Measurements from ENCODE around the gene TNFRSF1B. TPM values are rescaled to one million over a fixed set of nuclear protein-coding genes. Genes with fewer than 3 reads are reported as not detected.

TNFRSF1B gene
- total RNA-seq, 1 experiment from 2014 or later = 0.61 TPM

DNA sequence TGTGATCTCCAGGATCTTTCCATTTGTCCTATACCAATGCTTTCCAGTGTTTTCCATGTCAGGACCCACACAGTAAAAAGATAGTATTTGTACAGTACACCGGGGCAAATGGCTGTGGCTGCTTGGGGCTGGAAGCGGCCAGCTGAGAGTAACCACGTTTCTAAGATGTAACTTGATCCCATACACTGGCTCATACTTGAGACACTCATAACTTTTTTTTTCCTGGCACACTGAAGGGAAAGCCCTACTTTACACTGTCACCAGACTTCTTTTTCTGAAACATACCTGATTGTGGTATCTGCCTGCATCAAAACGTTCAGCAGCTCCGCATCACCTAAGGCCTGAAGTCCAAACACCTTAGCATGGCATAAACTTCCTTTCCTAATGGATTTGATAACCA lies 84.7 kb downstream of the TNFRSF1B start:
- intact Hi-C loops (cut with micrococcal nuclease) = no loop called here
- POLR2A ChIA-PET = no interaction called here
- peaks cover 9 to 16% of the 10 kb centered on the region in 2 experiments for H3K36me3 ChIP-seq (ENCODE audit: control insufficient read depth in 1 of 2, insufficient read depth in 2 of 2, low read length in 2 of 2)
- no TSS peak for BruUV-seq (replicated peaks)
- RAD21 ChIA-PET (ENCODE audit: low non-redundant PET in 1 of 2, low total read pairs in 2 of 2, uncharacterized antibody in 2 of 2, unreplicated experiment in 2 of 2) = interaction anchor here in 1 of 2 experiments (0.6 kb wide), 1 partner anchor 200 kb away, joined by 3 read pairs; no protein-coding TSS in a partner anchor
- no peak overlapping the region for H2AFZ ChIP-seq (ENCODE audit: low read depth, low read length, poor library complexity, severe bottlenecking)
- DNase-seq (ENCODE audit: low read depth, low spot score) (no peak), ATAC-seq (no peak)
- H3K9me2 ChIP-seq (ENCODE audit: insufficient read depth) = no peaks in the 10 kb centered on the region
- no peaks in the 10 kb centered on the region for H4K20me1 ChIP-seq (ENCODE audit: insufficient read depth)
- H3K79me2 ChIP-seq (ENCODE audit: insufficient read depth, low read length) = no peaks in the 10 kb centered on the region
- no peaks in the 10 kb centered on the region for H3K27me3 ChIP-seq (ENCODE audit: insufficient read depth, low read length)
- CTCF ChIA-PET = no interaction called here
- no peak overlapping the region for H3K9ac ChIP-seq (ENCODE audit: low read length)
- H3K27ac ChIP-seq (ENCODE audit: low read depth, low read length) = no peak overlapping the region
- H3K4me1 ChIP-seq (ENCODE audit: control insufficient read depth in 1 of 2, insufficient read depth in 2 of 2, low read length in 2 of 2) = no peaks in the 10 kb centered on the region
- TF ChIP-seq CBX3 (IDR thresholded peaks at IDR 0.05; ENCODE audit: low read depth) = no peak
- no peak for TF ChIP-seq EGR1 (IDR thresholded peaks at IDR 0.05; ENCODE audit: low read depth)
- no peak for TF ChIP-seq ELF1 (IDR thresholded peaks at IDR 0.05; ENCODE audit: borderline replicate concordance, low read depth)
- TF ChIP-seq SP1 (IDR thresholded peaks at IDR 0.05; ENCODE audit: low read depth) = no peak
- no peak for TF ChIP-seq REST (IDR thresholded peaks at IDR 0.05; ENCODE audit: low read depth)
- H3K4me2 ChIP-seq (ENCODE audit: low read length) = no peak overlapping the region
- no peak overlapping the region for H3K4me3 ChIP-seq (replicated peaks in 1 of 2; ENCODE audit: low read depth in 1 of 2, low read length in 2 of 2)
- H3K9me3 ChIP-seq (ENCODE audit: control insufficient read depth in 1 of 2, insufficient read depth in 1 of 2, low read depth in 1 of 2, low read length in 2 of 2) = no peaks in the 10 kb centered on the region

- H3K36me3 ChIP-seq (ENCODE audit: control insufficient read depth in 1 of 2, insufficient read depth in 2 of 2, low read length in 2 of 2) = peaks cover 5 to 9% of the 10 kb centered on the region in 2 experiments; a peak in 3 of 4 replicates
- ATAC-seq (no peak), DNase-seq (ENCODE audit: low read depth, low spot score) (no peak)
- H3K4me2 ChIP-seq (ENCODE audit: low read length) = no peak overlapping the region
- RAD21 ChIA-PET (ENCODE audit: low non-redundant PET in 1 of 2, low total read pairs in 2 of 2, uncharacterized antibody in 2 of 2, unreplicated experiment in 2 of 2) = no interaction called here
- no peaks in the 10 kb centered on the region for H4K20me1 ChIP-seq (ENCODE audit: insufficient read depth)
- H3K79me2 ChIP-seq (ENCODE audit: insufficient read depth, low read length) = no peaks in the 10 kb centered on the region
- H3K27ac ChIP-seq (ENCODE audit: low read depth, low read length) = no peak overlapping the region
- no peaks in the 10 kb centered on the region for H3K9me2 ChIP-seq (ENCODE audit: insufficient read depth)
- POLR2A ChIA-PET = no interaction called here
- H3K4me1 ChIP-seq (ENCODE audit: control insufficient read depth in 1 of 2, insufficient read depth in 2 of 2, low read length in 2 of 2) = no peaks in the 10 kb centered on the region
- H3K27me3 ChIP-seq (ENCODE audit: insufficient read depth, low read length) = no peaks in the 10 kb centered on the region
- intact Hi-C loops (cut with micrococcal nuclease) = no loop called here
- H3K4me3 ChIP-seq (replicated peaks in 1 of 2; ENCODE audit: low read depth in 1 of 2, low read length in 2 of 2) = no peak overlapping the region
- CTCF ChIA-PET = no interaction called here
- H2AFZ ChIP-seq (ENCODE audit: low read depth, low read length, poor library complexity, severe bottlenecking) = no peak overlapping the region
- no peaks in the 10 kb centered on the region for H3K9me3 ChIP-seq (ENCODE audit: control insufficient read depth in 1 of 2, insufficient read depth in 1 of 2, low read depth in 1 of 2, low read length in 2 of 2)
- TF ChIP-seq ZNF274 (IDR thresholded peaks at IDR 0.05; ENCODE audit: low read depth, low read length) (no peak), SIN3A (IDR thresholded peaks at IDR 0.05; ENCODE audit: low read depth) (no peak), POLR2AphosphoS5 (IDR thresholded peaks at IDR 0.05; ENCODE audit: low read depth, low read length) (no peak), SP1 (IDR thresholded peaks at IDR 0.05; ENCODE audit: low read depth) (no peak), REST (IDR thresholded peaks at IDR 0.05; ENCODE audit: low read depth) (no peak), FOSL1 (IDR thresholded peaks at IDR 0.05; ENCODE audit: low read depth) (no peak), MAX (IDR thresholded peaks at IDR 0.05) (no peak), POLR2A (IDR thresholded peaks at IDR 0.05; ENCODE audit: borderline replicate concordance, extremely low read depth, insufficient read depth, insufficient read length) (no peak), CEBPB (IDR thresholded peaks at IDR 0.05; ENCODE audit: low read depth) (no peak), EGR1 (IDR thresholded peaks at IDR 0.05; ENCODE audit: low read depth) (no peak)
- no TSS peak for BruUV-seq (replicated peaks)
- H3K9ac ChIP-seq (ENCODE audit: low read length) = no peak overlapping the region
These were observed 89.1 kb downstream of the TNFRSF1B start for GRCh38 chr1:12255913-12256312.
